Measurements from ENCODE around the gene ABCA8. TPM values are rescaled to one million over a fixed set of nuclear protein-coding genes. Genes with fewer than 3 reads are reported as not detected.

The ABCA8 gene
- total and polyA plus RNA-seq, 2 experiments from 2014 or later, result not detected

DNA sequence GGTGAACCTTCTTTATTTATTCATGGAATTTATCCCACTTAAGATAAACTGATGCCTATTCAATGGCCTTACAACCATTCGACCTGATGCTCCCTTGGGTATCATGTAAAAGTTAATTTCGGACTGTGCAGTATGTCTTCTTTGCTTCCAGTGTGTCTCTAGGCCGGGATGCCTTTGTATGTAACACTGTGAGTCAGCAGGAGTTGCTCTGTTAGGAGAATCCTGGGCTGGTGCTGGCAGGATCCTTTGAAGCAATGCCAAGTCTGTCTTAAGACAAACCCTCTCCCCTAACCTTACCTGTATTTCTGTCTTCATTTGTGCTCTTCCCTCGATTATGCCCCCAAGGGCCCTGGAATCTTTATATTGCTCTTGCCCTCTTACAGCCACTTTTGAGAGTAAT, 37.9 kb upstream of the ABCA8 start (continued):
- TF ChIP-seq, protein P1, sequence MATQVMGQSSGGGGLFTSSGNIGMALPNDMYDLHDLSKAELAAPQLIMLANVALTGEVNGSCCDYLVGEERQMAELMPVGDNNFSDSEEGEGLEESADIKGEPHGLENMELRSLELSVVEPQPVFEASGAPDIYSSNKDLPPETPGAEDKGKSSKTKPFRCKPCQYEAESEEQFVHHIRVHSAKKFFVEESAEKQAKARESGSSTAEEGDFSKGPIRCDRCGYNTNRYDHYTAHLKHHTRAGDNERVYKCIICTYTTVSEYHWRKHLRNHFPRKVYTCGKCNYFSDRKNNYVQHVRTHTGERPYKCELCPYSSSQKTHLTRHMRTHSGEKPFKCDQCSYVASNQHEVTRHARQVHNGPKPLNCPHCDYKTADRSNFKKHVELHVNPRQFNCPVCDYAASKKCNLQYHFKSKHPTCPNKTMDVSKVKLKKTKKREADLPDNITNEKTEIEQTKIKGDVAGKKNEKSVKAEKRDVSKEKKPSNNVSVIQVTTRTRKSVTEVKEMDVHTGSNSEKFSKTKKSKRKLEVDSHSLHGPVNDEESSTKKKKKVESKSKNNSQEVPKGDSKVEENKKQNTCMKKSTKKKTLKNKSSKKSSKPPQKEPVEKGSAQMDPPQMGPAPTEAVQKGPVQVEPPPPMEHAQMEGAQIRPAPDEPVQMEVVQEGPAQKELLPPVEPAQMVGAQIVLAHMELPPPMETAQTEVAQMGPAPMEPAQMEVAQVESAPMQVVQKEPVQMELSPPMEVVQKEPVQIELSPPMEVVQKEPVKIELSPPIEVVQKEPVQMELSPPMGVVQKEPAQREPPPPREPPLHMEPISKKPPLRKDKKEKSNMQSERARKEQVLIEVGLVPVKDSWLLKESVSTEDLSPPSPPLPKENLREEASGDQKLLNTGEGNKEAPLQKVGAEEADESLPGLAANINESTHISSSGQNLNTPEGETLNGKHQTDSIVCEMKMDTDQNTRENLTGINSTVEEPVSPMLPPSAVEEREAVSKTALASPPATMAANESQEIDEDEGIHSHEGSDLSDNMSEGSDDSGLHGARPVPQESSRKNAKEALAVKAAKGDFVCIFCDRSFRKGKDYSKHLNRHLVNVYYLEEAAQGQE (IDR thresholded peaks at IDR 0.05; ENCODE audit: unreplicated experiment), result no peak
- TF ChIP-seq EZH2 (IDR thresholded peaks at IDR 0.05; ENCODE audit: low read depth, unreplicated experiment) (no peak), POLR2AphosphoS5 (IDR thresholded peaks at IDR 0.05; ENCODE audit: low read depth) (no peak), NANOG (IDR thresholded peaks at IDR 0.05; ENCODE audit: borderline replicate concordance) (no peak), JUNB (IDR thresholded peaks at IDR 0.05; ENCODE audit: unreplicated experiment) (no peak), STAT1 (IDR thresholded peaks at IDR 0.05; ENCODE audit: unreplicated experiment) (no peak), ZNF114 (CRISPR knock-in tag; IDR thresholded peaks at IDR 0.05) (no peak), EZH2phosphoT487 (IDR thresholded peaks at IDR 0.05; ENCODE audit: unreplicated experiment) (no peak)
- TF ChIP-seq, protein P2, sequence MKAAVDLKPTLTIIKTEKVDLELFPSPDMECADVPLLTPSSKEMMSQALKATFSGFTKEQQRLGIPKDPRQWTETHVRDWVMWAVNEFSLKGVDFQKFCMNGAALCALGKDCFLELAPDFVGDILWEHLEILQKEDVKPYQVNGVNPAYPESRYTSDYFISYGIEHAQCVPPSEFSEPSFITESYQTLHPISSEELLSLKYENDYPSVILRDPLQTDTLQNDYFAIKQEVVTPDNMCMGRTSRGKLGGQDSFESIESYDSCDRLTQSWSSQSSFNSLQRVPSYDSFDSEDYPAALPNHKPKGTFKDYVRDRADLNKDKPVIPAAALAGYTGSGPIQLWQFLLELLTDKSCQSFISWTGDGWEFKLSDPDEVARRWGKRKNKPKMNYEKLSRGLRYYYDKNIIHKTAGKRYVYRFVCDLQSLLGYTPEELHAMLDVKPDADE (IDR thresholded peaks at IDR 0.05), result no peak

DNA sequence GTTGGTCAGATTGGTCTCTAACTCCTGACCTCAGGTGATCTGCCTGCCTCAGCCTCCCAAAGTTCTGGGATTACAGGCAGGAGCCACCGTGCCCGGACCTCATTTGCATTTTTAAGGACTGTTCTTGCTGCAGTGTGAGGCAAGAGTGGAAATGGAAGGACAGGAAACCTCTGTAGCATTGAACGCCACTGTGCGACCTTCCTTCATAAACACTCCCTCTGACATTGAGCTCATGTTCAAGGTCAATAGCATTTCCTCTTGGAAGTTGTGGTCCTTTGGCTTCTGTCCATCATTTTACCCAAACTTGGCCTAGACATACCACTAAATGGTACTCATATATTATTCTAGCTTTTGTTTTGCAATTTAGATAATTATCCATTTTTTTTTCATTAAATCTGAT, 32.8 kb upstream of the ABCA8 start:
- Histone ChIP-seq H3K27me3 (ENCODE audit: insufficient read depth) (no peaks in the 10 kb centered on the region), H3K9me2 (ENCODE audit: insufficient read depth) (no peaks in the 10 kb centered on the region), H3K4me2 (no peak overlapping the region), H3K27ac (ENCODE audit: low read depth) (no peak overlapping the region), H3K4me3 (no peak overlapping the region), H3K36me3 (ENCODE audit: insufficient read depth) (no peaks in the 10 kb centered on the region), H3K4me1 (ENCODE audit: insufficient read depth) (no peaks in the 10 kb centered on the region), H3F3A (replicated peaks; ENCODE audit: low read depth) (no peaks in the 10 kb centered on the region), H3K79me2 (replicated peaks; ENCODE audit: insufficient read depth) (no peaks in the 10 kb centered on the region), H4K20me1 (replicated peaks; ENCODE audit: insufficient read depth) (no peaks in the 10 kb centered on the region), H2AFZ (no peak overlapping the region)
- Mint-ChIP-seq H3K9me3 (no peaks in the 10 kb centered on the region), H3K27me3 (ENCODE audit: insufficient read depth, low read depth, poor library complexity) (peaks cover 2% of the 10 kb centered on the region), H3K4me1 (peaks cover 7% of the 10 kb centered on the region; the same call in 1 of the 3 replicates), H3K36me3 (ENCODE audit: low read depth) (no peaks in the 10 kb centered on the region), H3K4me3 (no peak overlapping the region), H3K27ac (no peak overlapping the region)
- DNase-seq (ENCODE audit: low spot score) (no peak), ATAC-seq (no peak)
- TF ChIP-seq, protein P2 (IDR thresholded peaks at IDR 0.05), result no peak
- TF ChIP-seq JUNB (IDR thresholded peaks at IDR 0.05; ENCODE audit: unreplicated experiment) (no peak), EZH2phosphoT487 (IDR thresholded peaks at IDR 0.05; ENCODE audit: unreplicated experiment) (no peak), EZH2 (IDR thresholded peaks at IDR 0.05; ENCODE audit: low read depth, unreplicated experiment) (no peak), POLR2AphosphoS5 (IDR thresholded peaks at IDR 0.05; ENCODE audit: low read depth) (no peak)
- TF ChIP-seq, protein P3, sequence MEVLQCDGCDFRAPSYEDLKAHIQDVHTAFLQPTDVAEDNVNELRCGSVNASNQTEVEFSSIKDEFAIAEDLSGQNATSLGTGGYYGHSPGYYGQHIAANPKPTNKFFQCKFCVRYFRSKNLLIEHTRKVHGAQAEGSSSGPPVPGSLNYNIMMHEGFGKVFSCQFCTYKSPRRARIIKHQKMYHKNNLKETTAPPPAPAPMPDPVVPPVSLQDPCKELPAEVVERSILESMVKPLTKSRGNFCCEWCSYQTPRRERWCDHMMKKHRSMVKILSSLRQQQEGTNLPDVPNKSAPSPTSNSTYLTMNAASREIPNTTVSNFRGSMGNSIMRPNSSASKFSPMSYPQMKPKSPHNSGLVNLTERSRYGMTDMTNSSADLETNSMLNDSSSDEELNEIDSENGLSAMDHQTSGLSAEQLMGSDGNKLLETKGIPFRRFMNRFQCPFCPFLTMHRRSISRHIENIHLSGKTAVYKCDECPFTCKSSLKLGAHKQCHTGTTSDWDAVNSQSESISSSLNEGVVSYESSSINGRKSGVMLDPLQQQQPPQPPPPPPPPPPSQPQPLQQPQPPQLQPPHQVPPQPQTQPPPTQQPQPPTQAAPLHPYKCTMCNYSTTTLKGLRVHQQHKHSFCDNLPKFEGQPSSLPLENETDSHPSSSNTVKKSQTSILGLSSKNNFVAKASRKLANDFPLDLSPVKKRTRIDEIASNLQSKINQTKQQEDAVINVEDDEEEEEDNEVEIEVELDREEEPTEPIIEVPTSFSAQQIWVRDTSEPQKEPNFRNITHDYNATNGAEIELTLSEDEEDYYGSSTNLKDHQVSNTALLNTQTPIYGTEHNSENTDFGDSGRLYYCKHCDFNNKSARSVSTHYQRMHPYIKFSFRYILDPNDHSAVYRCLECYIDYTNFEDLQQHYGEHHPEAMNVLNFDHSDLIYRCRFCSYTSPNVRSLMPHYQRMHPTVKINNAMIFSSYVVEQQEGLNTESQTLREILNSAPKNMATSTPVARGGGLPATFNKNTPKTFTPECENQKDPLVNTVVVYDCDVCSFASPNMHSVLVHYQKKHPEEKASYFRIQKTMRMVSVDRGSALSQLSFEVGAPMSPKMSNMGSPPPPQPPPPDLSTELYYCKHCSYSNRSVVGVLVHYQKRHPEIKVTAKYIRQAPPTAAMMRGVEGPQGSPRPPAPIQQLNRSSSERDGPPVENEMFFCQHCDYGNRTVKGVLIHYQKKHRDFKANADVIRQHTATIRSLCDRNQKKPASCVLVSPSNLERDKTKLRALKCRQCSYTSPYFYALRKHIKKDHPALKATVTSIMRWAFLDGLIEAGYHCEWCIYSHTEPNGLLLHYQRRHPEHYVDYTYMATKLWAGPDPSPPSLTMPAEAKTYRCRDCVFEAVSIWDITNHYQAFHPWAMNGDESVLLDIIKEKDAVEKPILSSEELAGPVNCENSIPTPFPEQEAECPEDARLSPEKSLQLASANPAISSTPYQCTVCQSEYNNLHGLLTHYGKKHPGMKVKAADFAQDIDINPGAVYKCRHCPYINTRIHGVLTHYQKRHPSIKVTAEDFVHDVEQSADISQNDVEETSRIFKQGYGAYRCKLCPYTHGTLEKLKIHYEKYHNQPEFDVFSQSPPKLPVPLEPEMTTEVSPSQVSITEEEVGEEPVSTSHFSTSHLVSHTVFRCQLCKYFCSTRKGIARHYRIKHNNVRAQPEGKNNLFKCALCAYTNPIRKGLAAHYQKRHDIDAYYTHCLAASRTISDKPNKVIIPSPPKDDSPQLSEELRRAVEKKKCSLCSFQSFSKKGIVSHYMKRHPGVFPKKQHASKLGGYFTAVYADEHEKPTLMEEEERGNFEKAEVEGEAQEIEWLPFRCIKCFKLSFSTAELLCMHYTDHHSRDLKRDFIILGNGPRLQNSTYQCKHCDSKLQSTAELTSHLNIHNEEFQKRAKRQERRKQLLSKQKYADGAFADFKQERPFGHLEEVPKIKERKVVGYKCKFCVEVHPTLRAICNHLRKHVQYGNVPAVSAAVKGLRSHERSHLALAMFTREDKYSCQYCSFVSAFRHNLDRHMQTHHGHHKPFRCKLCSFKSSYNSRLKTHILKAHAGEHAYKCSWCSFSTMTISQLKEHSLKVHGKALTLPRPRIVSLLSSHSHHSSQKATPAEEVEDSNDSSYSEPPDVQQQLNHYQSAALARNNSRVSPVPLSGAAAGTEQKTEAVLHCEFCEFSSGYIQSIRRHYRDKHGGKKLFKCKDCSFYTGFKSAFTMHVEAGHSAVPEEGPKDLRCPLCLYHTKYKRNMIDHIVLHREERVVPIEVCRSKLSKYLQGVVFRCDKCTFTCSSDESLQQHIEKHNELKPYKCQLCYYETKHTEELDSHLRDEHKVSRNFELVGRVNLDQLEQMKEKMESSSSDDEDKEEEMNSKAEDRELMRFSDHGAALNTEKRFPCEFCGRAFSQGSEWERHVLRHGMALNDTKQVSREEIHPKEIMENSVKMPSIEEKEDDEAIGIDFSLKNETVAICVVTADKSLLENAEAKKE (CRISPR knock-in tag; IDR thresholded peaks at IDR 0.05), result no peak

All from GM23338 (cell line).